LNCAP (cell line): ENCODE data around the gene MGRN1.

Source experiments
- CTCF ChIP-seq: fragments of 450-650 bp; IDR thresholded peaks from 2 replicates; pipeline ENCODE4 v1.5.1; 2017; ENCODE audit warnings: mild to moderate bottlenecking

MGRN1 gene

DNA sequence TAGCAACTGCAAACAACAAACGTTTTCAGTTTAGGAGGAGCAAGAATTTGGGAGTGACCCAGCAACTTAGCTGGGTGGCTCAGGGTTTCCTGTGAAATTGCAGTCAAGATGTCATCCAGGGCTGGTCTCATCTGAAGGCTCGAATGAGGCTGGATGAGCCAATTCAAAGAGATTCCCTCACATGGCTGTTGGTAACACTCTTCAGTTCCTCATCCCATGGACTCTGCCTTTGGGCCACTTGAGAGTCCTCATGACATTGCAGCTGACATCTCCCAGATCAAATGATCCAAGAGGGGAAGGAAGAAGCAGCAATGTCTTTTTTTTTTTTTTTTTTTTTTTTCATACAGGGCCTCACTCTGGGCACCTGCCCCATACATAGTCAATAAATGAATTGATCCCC, 36.2 kb upstream of the MGRN1 start:
- no peak for TF ChIP-seq CTCF

GRCh38 chr16:4588961-4589360, 35.7 kb upstream of the MGRN1 start:
- no peak for TF ChIP-seq CTCF

DNA sequence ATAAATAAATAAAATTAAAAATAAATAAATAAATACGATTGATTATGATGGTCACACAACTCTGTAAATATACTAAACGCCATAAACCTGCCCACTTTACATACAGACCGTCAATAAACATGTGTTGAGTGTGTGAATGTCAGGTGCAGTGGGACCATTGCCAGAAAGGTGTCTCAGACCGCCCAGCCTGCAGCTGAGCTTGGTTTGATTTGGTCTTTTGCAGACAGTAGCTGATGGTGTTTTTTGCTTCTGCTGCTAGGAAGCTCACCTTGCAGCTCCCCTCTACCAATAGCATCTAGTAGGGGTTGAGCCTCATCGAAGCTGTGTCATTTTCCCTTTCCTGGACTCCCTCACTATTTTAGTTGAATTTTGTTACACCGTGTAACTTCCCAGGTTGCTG, 33.4 kb upstream of the MGRN1 start:
- TF ChIP-seq CTCF: no peak

DNA sequence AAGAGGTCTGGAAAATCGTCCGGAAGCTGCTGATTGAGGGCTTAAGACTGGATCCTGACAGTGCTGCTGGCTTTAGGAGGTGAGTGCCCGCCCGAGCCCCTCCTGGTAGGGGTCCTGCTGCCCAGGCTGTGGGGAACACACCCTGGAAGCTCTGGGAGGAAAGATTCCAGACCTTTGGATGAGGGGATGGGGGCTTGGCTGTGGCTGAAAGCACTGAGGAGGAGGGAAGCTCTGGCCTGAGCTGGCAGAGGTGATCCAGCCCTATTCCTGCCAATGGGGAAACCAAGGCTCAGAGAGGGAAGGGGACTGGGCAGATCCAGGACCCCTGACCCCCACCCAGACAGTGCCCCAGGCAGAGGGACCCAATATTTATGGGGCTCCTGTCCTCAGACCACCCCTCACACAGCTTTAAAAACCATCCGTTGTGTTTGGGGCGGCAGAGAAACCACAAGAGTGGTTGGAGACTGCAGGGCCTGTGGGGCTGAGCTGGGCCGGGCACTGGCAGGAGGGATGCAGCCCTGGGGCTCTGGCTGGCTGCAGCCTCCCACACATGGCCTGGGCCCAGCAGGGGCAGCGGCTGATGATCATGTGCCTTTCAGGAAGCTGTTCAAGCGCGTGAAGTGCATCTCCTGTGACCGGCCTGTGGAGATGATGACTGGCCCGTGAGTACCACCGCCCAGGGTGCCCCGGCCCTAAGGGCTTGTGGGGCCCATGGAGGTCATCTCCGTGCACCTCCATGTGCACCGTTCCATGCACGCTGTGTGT, 32.7 kb upstream of the MGRN1 start:
- TF ChIP-seq CTCF: no peak

- TF ChIP-seq CTCF: no peak
Observed at GRCh38 chr16:4593086-4593485, 31.5 kb upstream of the MGRN1 start.

- no peak for TF ChIP-seq CTCF
Observed at GRCh38 chr16:4594433-4595410, 29.9 kb upstream of the MGRN1 start.

- TF ChIP-seq CTCF: no peak
Observed at GRCh38 chr16:4597174-4597573, 27.5 kb upstream of the MGRN1 start.
